Esophagus muscularis mucosa (tissue), 4 donors: Measurements from ENCODE around the gene GNG7. TPM values are rescaled to one million over a fixed set of nuclear protein-coding genes. Genes with fewer than 3 reads are reported as not detected.

Experiments
- DNase-seq: peaks from one replicate; pipeline ENCODE4 v3.0.0-alpha.2; 2017; ENCODE audit errors: extremely low spot score
- H3K27ac ChIP-seq, 4 donors: fragments of 200-600 bp; sonication (generic); replicated peaks in 1 of 4; 1 replicate in 3 of 4; 2 replicates in 1 of 4; pipeline ENCODE4 v1.5.1; 2016 to 2019; ENCODE audit warnings: mild to moderate bottlenecking in 1 of 4
- H3K27me3 ChIP-seq, 4 donors: fragments of 200-600 bp; sonication (generic); one replicate each; pipeline versions ENCODE4 v1.5.1 to v1.6.0; 2016 to 2019
- H3K36me3 ChIP-seq, 4 donors: fragments of 200-600 bp; sonication (generic); one replicate each; pipeline ENCODE4 v1.5.1; 2016 to 2019
- H3K4me1 ChIP-seq, 4 donors: fragments of 200-600 bp; sonication (generic); one replicate each; pipeline ENCODE4 v1.5.1; 2016 to 2019
- H3K4me3 ChIP-seq, 4 donors: fragments of 200-600 bp; sonication (generic); 1 replicate in 2 of 4; 2 replicates in 2 of 4; pipeline ENCODE4 v1.5.1; 2016 to 2019; ENCODE audit warnings: mild to moderate bottlenecking in 4 of 4, moderate library complexity in 1 of 4
- H3K9me3 ChIP-seq, 4 donors: fragments of 200-600 bp; sonication (generic); 1 replicate in 3 of 4; 2 replicates in 1 of 4; pipeline ENCODE4 v1.5.1; 2016 to 2019
- CTCF ChIP-seq, 3 experiments: fragments of 200-600 bp in 2 of 3; fragments of 450-650 bp in 1 of 3; sonication (generic) in 2 of 3; IDR thresholded peaks; one replicate each; pipeline ENCODE4 v1.5.1; 2017 to 2019; ENCODE audit warnings: antibody characterized with exemption in 3 of 3, mild to moderate bottlenecking in 2 of 3, moderate library complexity in 1 of 3
- EP300 ChIP-seq: sonication (generic); formaldehyde crosslinking; IDR thresholded peaks from one replicate; pipeline ENCODE4 v1.6.1; 2017; ENCODE audit warnings: antibody characterized with exemption
- POLR2A ChIP-seq: fragments of 450-650 bp; IDR thresholded peaks from one replicate; pipeline ENCODE4 v1.6.1; 2017; ENCODE audit warnings: antibody characterized with exemption, moderate library complexity, mild to moderate bottlenecking, low read depth
- POLR2AphosphoS5 ChIP-seq, 2 donors: sonication (generic); formaldehyde crosslinking; IDR thresholded peaks; one replicate each; pipeline ENCODE4 v1.6.1; 2017; ENCODE audit warnings: antibody characterized with exemption in 2 of 2
- WGBS: methylation state at CpG from one replicate; pipeline ENCODE4 v1.1.5; 2018; 5-methylcytosine and 5-hydroxymethylcytosine counted together
- intact Hi-C: fragments of 100-400 bp; cut with DNase I; formaldehyde crosslinking; loops from one replicate; pipeline ENCODE4 v1.15.1; 2023
- total RNA-seq, 4 donors: library from RNA; depleted of rRNA; stranded (reverse); fragments of >200 nt; gene quantifications; one replicate each; pipeline versions ENCODE4 v1.1.0 to v1.2.1, GENCODE V29; 2016

The GNG7 gene
- total RNA-seq, 4 donors from 2014 or later: 6.3 to 18.8 (median 13.0) TPM

GRCh38 chr19:2579678-2580280 lies 122.7 kb downstream of the GNG7 start:
- intact Hi-C loops: loop anchor here (1.0 to 5.0 kb wide), 3 partner anchors 33 to 104 kb away; no protein-coding TSS in a partner anchor
- TF ChIP-seq EP300: no peak
- TF ChIP-seq CTCF (IDR thresholded peaks at IDR 0.05): no peak
- TF ChIP-seq POLR2AphosphoS5 (IDR thresholded peaks at IDR 0.05): no peak
- TF ChIP-seq POLR2A: no peak
- H3K9me3 ChIP-seq: peaks cover 0 to 5% (median 1%) of the 10 kb centered on the region in 4 donors
- no peaks in the 10 kb centered on the region for H3K36me3 ChIP-seq
- H3K4me3 ChIP-seq: peak overlapping the region; percentile 54 to 68 (median 57)
- WGBS: 32% methylated on average over 13 of the region's 14 CpGs
- DNase-seq: no peak
- H3K27me3 ChIP-seq: no peaks in the 10 kb centered on the region
- H3K27ac ChIP-seq: peak overlapping the region; percentile 89 to 94 (median 93)
- peaks cover 41 to 57% (median 46%) of the 10 kb centered on the region in 4 donors for H3K4me1 ChIP-seq

- peak; percentile 98 for DNase-seq
- H3K27ac ChIP-seq: peak overlapping the region; percentile 89 to 94 (median 93)
- H3K4me3 ChIP-seq: peak overlapping the region; percentile 54 to 68 (median 57)
- WGBS: under 1% methylated on average over 35 of the region's 47 CpGs
- no peaks in the 10 kb centered on the region for H3K36me3 ChIP-seq
- TF ChIP-seq POLR2AphosphoS5 (IDR thresholded peaks at IDR 0.05) (peak; percentile 84 to 87), CTCF (IDR thresholded peaks at IDR 0.05) (peak; percentile 90 to 97 (median 96)), EP300 (peak; percentile 87), POLR2A (no peak)
- peaks cover 41 to 57% (median 46%) of the 10 kb centered on the region in 4 donors for H3K4me1 ChIP-seq
- H3K9me3 ChIP-seq: peaks cover 0 to 5% (median 1%) of the 10 kb centered on the region in 4 donors
- H3K27me3 ChIP-seq: no peaks in the 10 kb centered on the region
- intact Hi-C loops: loop anchor here (1.0 to 5.0 kb wide), 3 partner anchors 33 to 104 kb away; no protein-coding TSS in a partner anchor
Observed at GRCh38 chr19:2578901-2579677, 123.4 kb downstream of the GNG7 start.

- Histone ChIP-seq H3K27me3 (no peaks in the 10 kb centered on the region), H3K4me3 (peak overlapping the region; percentile 54 to 68 (median 57)), H3K36me3 (no peaks in the 10 kb centered on the region), H3K27ac (peak overlapping the region; percentile 89 to 94 (median 93)), H3K9me3 (peaks cover 0 to 5% (median under 1%) of the 10 kb centered on the region in 4 donors), H3K4me1 (peaks cover 41 to 57% (median 46%) of the 10 kb centered on the region in 4 donors)
- DNase-seq: no peak
- TF ChIP-seq POLR2AphosphoS5 (IDR thresholded peaks at IDR 0.05) (no peak), CTCF (IDR thresholded peaks at IDR 0.05) (no peak), POLR2A (no peak), EP300 (no peak)
- WGBS: 12% methylated on average over 11 of the region's 13 CpGs
- intact Hi-C loops: loop anchor here (2.0 to 5.0 kb wide), 2 partner anchors 34 to 38 kb away; no protein-coding TSS in a partner anchor
Observed at GRCh38 chr19:2578391-2578890, 124.1 kb downstream of the GNG7 start.

- WGBS: 93% methylated on average over 16 of the region's 18 CpGs
- no peak for DNase-seq
- peaks cover 41 to 57% (median 46%) of the 10 kb centered on the region in 4 donors for H3K4me1 ChIP-seq
Observed at GRCh38 chr19:2577722-2578335, 124.7 kb downstream of the GNG7 start.

More at GRCh38 chr19:2577722-2578335, 124.7 kb downstream of the GNG7 start:
- Histone ChIP-seq H3K27me3 (no peaks in the 10 kb centered on the region), H3K4me3 (peak overlapping the region in 3 of 4 donors; percentile 55 to 68 (median 59)), H3K36me3 (no peaks in the 10 kb centered on the region), H3K27ac (peak overlapping the region; percentile 89 to 94 (median 93)), H3K9me3 (peaks cover 0 to under 1% (median 0%) of the 10 kb centered on the region in 4 donors)
- TF ChIP-seq POLR2A (no peak), EP300 (no peak), CTCF (IDR thresholded peaks at IDR 0.05) (no peak), POLR2AphosphoS5 (IDR thresholded peaks at IDR 0.05) (no peak)
- intact Hi-C loops: loop anchor here (2.0 to 5.0 kb wide), 2 partner anchors 34 to 37 kb away; no protein-coding TSS in a partner anchor
